K562 (cell line): ENCODE measurements around the gene TRAPPC4. TPM values are rescaled to one million over a fixed set of nuclear protein-coding genes. Genes with fewer than 3 reads are reported as not detected.

Source experiments
- ATAC-seq: fragments of 200-7000 bp; cut with Tn5 transposase; 3 replicates; pipeline ENCODE4 v1.9.1; 2020; ENCODE audit warnings: moderate library complexity
- BruUV-seq: library from RNA; stranded (reverse); fragments of 400-500 nt; replicated peaks from 2 replicates; lab custom pipeline; 2021; lab: Mats Ljungman, UMichigan
- CTCF ChIA-PET: fragments of 300-600 bp; formaldehyde crosslinking; extraction: SDS; loops from one replicate; lab custom pipeline; 2021; ENCODE audit warnings: low intra/inter-chr PET ratio; lab: Yijun Ruan, JAX
- POLR2A ChIA-PET: fragments of 300-600, 350-650 bp; sonication (Branson Sonifier 250); formaldehyde crosslinking; extraction: SDS; loops from one replicate; lab custom pipeline; 2021; ENCODE audit warnings: antibody characterized with exemption, inconsistent platforms; lab: Yijun Ruan, JAX
- DNase-seq, 4 experiments: peaks; one replicate each; pipeline versions ENCODE4 v3.0.0 to v3.0.0-alpha.2; 2011 to 2018; ENCODE audit warnings: low spot score in 3 of 4, mixed read lengths in 3 of 4; ENCODE audit errors: extremely low read depth in 1 of 4
- FAIRE-seq: peaks from 2 replicates; lab custom pipeline; 2011; peaks lifted over from hg19 to GRCh38; lab: Jason Lieb, UNC
- H2AFZ ChIP-seq: 2 replicates; pipeline ENCODE4 v1.6.0; 2011; ENCODE audit warnings: low read depth, low read length, control low read depth, inconsistent platforms
- H3K27ac ChIP-seq: fragments of 200-600 bp; 3 replicates; pipeline ENCODE4 v1.8.0; 2011; ENCODE audit warnings: low read depth, mild to moderate bottlenecking, control low read depth, inconsistent platforms, low read length, moderate library complexity, mixed read lengths; ENCODE audit errors: extremely low read depth
- H3K27me3 ChIP-seq, 2 experiments: fragments of 300-600 bp in 1 of 2; 2 replicates in 1 of 2; 3 replicates in 1 of 2; pipeline versions ENCODE4 v1.6.0 to v1.8.0; 2011; ENCODE audit warnings: inconsistent platforms in 2 of 2, low read length in 2 of 2, mild to moderate bottlenecking in 1 of 2, mixed read lengths in 1 of 2, moderate library complexity in 1 of 2; ENCODE audit not compliant: control insufficient read depth in 2 of 2, insufficient read depth in 2 of 2
- H3K36me3 ChIP-seq: fragments of 300-600 bp; 3 replicates; pipeline ENCODE4 v1.8.0; 2011; ENCODE audit warnings: mild to moderate bottlenecking, low read length, inconsistent platforms; ENCODE audit not compliant: control insufficient read depth, insufficient read depth
- H3K4me1 ChIP-seq, 2 experiments: fragments of 200-600 bp in 1 of 2; replicated peaks in 1 of 2; 2 replicates in 1 of 2; 3 replicates in 1 of 2; pipeline versions ENCODE4 v1.5.1 to v1.8.0; 2011; ENCODE audit warnings: inconsistent platforms in 2 of 2, low read length in 2 of 2, mild to moderate bottlenecking in 1 of 2, mixed read lengths in 1 of 2, moderate library complexity in 1 of 2; ENCODE audit not compliant: control insufficient read depth in 2 of 2, insufficient read depth in 2 of 2
- H3K4me2 ChIP-seq: 2 replicates; pipeline ENCODE4 v1.6.1; 2011; ENCODE audit warnings: low read length, control low read depth, inconsistent platforms, mixed read lengths; ENCODE audit not compliant: insufficient read depth
- H3K4me3 ChIP-seq: fragments of 200-600 bp; sonication (generic), shearing (Covaris generic); 2 replicates; pipeline ENCODE4 v1.5.1; 2016; ENCODE audit warnings: control low read depth, inconsistent platforms
- H3K79me2 ChIP-seq: fragments of 200-600 bp; 3 replicates; pipeline ENCODE4 v1.8.0; 2011; ENCODE audit warnings: low read length, inconsistent platforms; ENCODE audit not compliant: control insufficient read depth, insufficient read depth
- H3K9ac ChIP-seq, 2 experiments: 2 replicates each; pipeline versions ENCODE4 v1.6.0 to v1.6.1; 2011; ENCODE audit warnings: low read depth in 2 of 2, low read length in 2 of 2, control low read depth in 1 of 2, inconsistent platforms in 1 of 2, mild to moderate bottlenecking in 1 of 2, mixed read lengths in 1 of 2; ENCODE audit not compliant: insufficient read depth in 1 of 2
- H3K9me1 ChIP-seq: one replicate; pipeline ENCODE4 v1.6.0; 2011; ENCODE audit warnings: inconsistent platforms, mild to moderate bottlenecking, low read length, moderate library complexity; ENCODE audit not compliant: control insufficient read depth, insufficient read depth
- H3K9me3 ChIP-seq: replicated peaks from 2 replicates; pipeline ENCODE4 v1.5.1; 2011; ENCODE audit warnings: low read depth, low read length, inconsistent platforms; ENCODE audit not compliant: control insufficient read depth, insufficient read depth
- H4K20me1 ChIP-seq: replicated peaks from 2 replicates; pipeline ENCODE4 v1.6.1; 2011; ENCODE audit warnings: low read length, inconsistent platforms, mixed read lengths; ENCODE audit not compliant: control insufficient read depth, insufficient read depth
- ARNT ChIP-seq, 2 experiments: fragments of 450-650 bp; IDR thresholded peaks; 2 replicates each; pipeline ENCODE4 v1.6.1; 2016; ENCODE audit warnings: mild to moderate bottlenecking in 1 of 2
- EHMT2 ChIP-seq: fragments of 450-650 bp; IDR thresholded peaks from 2 replicates; pipeline ENCODE4 v1.6.1; 2018; ENCODE audit warnings: antibody characterized with exemption
- ETV5 ChIP-seq: sonication (generic); formaldehyde crosslinking; IDR thresholded peaks from 2 replicates; pipeline ENCODE4 v1.4.0; 2020; ENCODE audit warnings: low read depth, mild to moderate bottlenecking, missing genetic modification reagents
- NKRF ChIP-seq: fragments of 450-650 bp; IDR thresholded peaks from 2 replicates; pipeline ENCODE4 v1.6.1; 2016; ENCODE audit warnings: borderline replicate concordance
- NR1H2 ChIP-seq: sonication (generic); formaldehyde crosslinking; IDR thresholded peaks from 2 replicates; pipeline ENCODE4 v1.4.0; 2020; ENCODE audit warnings: mild to moderate bottlenecking, missing genetic modification reagents
- PML ChIP-seq: IDR thresholded peaks from 2 replicates; pipeline ENCODE4 v1.6.1; 2012; ENCODE audit warnings: low read length, inconsistent platforms
- POLR2G ChIP-seq: fragments of 200-400 bp; formaldehyde crosslinking; IDR thresholded peaks from 2 replicates; pipeline ENCODE4 v1.6.1; 2017; ENCODE audit warnings: low read depth, mild to moderate bottlenecking, antibody characterized with exemption, low read length, moderate library complexity
- RBFOX2 ChIP-seq: fragments of 200-400 bp; formaldehyde crosslinking; IDR thresholded peaks from 2 replicates; pipeline ENCODE4 v1.6.1; 2017; ENCODE audit warnings: low read depth, mild to moderate bottlenecking, low read length, moderate library complexity
- RNF2 ChIP-seq: sonication (generic); IDR thresholded peaks from 2 replicates; pipeline ENCODE4 v1.6.1; 2016
- TARDBP ChIP-seq: fragments of 450-650 bp; IDR thresholded peaks from 2 replicates; pipeline ENCODE4 v1.6.1; 2016
- TCF7L2 ChIP-seq: fragments of 150-350 bp; IDR thresholded peaks from 2 replicates; pipeline ENCODE4 v1.6.1; 2016; ENCODE audit warnings: low read depth, mild to moderate bottlenecking, low read length, moderate library complexity
- ZKSCAN1 ChIP-seq: fragments of 150-350 bp; IDR thresholded peaks from 2 replicates; pipeline ENCODE4 v1.6.1; 2016; ENCODE audit warnings: low read depth, low read length
- ZKSCAN8 ChIP-seq: fragments of 200-800 bp; sonication (Bioruptor generic); IDR thresholded peaks from 2 replicates; pipeline ENCODE4 v1.6.1; 2016; ENCODE audit warnings: missing genetic modification characterization, missing compliant biosample characterization
- ZNF146 ChIP-seq: IDR thresholded peaks from one replicate; pipeline ENCODE4 v1.6.1; 2018; ENCODE audit warnings: missing compliant biosample characterization; ENCODE audit not compliant: unreplicated experiment
- ZNF384 ChIP-seq: IDR thresholded peaks from 2 replicates; pipeline ENCODE4 v1.6.1; 2012; ENCODE audit warnings: low read depth, low read length, improper control_type of control experiment
- WGBS: fragments of 100-300 bp; shearing (Covaris generic); methylation state at CpG from one replicate; pipeline ENCODE4 v1.1.6; 2016; ENCODE audit warnings: low coverage, mixed read lengths; ENCODE audit not compliant: insufficient coverage; ENCODE audit errors: missing lambda C conversion rate; 5-methylcytosine and 5-hydroxymethylcytosine counted together
- in situ Hi-C: fragments of 300-500 bp; cut with MboI; formaldehyde crosslinking; loops from 4 replicates; pipeline ENCODE4 v1.15.0; 2018; ENCODE audit warnings: inconsistent platforms, mixed read lengths
- intact Hi-C: fragments of 100-400 bp; cut with micrococcal nuclease; formaldehyde crosslinking; loops from 2 replicates; pipeline ENCODE4 v1.14.2; 2022
- polyA plus RNA-seq, 8 experiments: library from polyadenylated mRNA; depleted of rRNA in 4 of 8; stranded (reverse) in 5 of 8; unstranded in 3 of 8; fragments of >200 nt; fragmentation: Nextera tagmentation in 2 of 8; fragmentation: Illumina TruSeq in 1 of 8; extraction: Ambion mirVana in 2 of 8; extraction: Trizol in 1 of 8; gene quantifications; 2 replicates each; pipeline versions ENCODE4 v1.2.1 to v1.2.3, GENCODE V29; 2011 to 2014; ENCODE audit warnings: inconsistent platforms in 1 of 8, missing spikeins in 1 of 8
- total RNA-seq, 7 experiments: library from RNA; depleted of rRNA in 6 of 7; stranded (reverse); fragments of >200 nt in 6 of 7; fragmentation: Illumina TruSeq in 2 of 7; extraction: Trizol in 2 of 7; gene quantifications; 2 replicates each; pipeline versions ENCODE4 v1.2.1 to v1.2.3, GENCODE V29; 2011 to 2021; ENCODE audit warnings: low replicate concordance in 1 of 7

TRAPPC4 gene
- total and polyA plus RNA-seq, 9 of the 15 experiments (the other 6 are each of a cell fraction or from before 2014, with no cell fraction given), result 121 to 524 (median 142) TPM

GRCh38 chr11:119052163-119052814 is 33.7 kb downstream of the TRAPPC4 start:
- in situ Hi-C loops (no loop called here), intact Hi-C loops (no loop called here)
- Histone ChIP-seq H3K79me2 (peaks cover 30% of the 10 kb centered on the region), H4K20me1 (no peaks in the 10 kb centered on the region), H3K27me3 (no peaks in the 10 kb centered on the region), H3K9ac (peak overlapping the region in 1 of 2 experiments; percentile 41; a peak in 1 of 4 replicates), H3K36me3 (peaks cover 85% of the 10 kb centered on the region), H3K27ac (no peak overlapping the region), H3K4me3 (no peak overlapping the region), H3K4me1 (peaks cover 13 to 15% of the 10 kb centered on the region in 2 experiments; a peak in 3 of 5 replicates), H3K4me2 (no peak overlapping the region), H3K9me1 (peaks cover 3% of the 10 kb centered on the region), H3K9me3 (no peaks in the 10 kb centered on the region), H2AFZ (no peak overlapping the region)
- WGBS, result 96% methylated on average over 22 of the region's 23 CpGs
- TF ChIP-seq PML, result 0 out of 2 replicates have a peak, but pooled peaks have one; percentile 12
- no peak for TF ChIP-seq ZKSCAN1
- peak; percentile 62 for TF ChIP-seq RBFOX2
- no peak for TF ChIP-seq NR1H2 (CRISPR knock-in tag)
- TF ChIP-seq RNF2, result no peak
- CTCF ChIA-PET, result no interaction called here
- POLR2A ChIA-PET, result interaction anchor here (0.6 to 8.8 kb wide), 2 partner anchors 8 to 57 kb away, joined by 3 to 132 read pairs; no protein-coding TSS in a partner anchor
- BruUV-seq, result no TSS peak
- ATAC-seq (no peak), DNase-seq (no peak), FAIRE-seq (no peak)

- FAIRE-seq, result no peak
- Histone ChIP-seq H3K36me3 (peaks cover 64% of the 10 kb centered on the region), H3K27ac (no peak overlapping the region), H4K20me1 (no peaks in the 10 kb centered on the region), H3K4me1 (peaks cover 18 to 21% of the 10 kb centered on the region in 2 experiments; a peak in 3 of 5 replicates), H3K4me3 (no peak overlapping the region), H2AFZ (no peak overlapping the region), H3K9me1 (no peaks in the 10 kb centered on the region), H3K9ac (peak overlapping the region in 1 of 2 experiments; percentile 29; a peak in 1 of 4 replicates), H3K9me3 (no peaks in the 10 kb centered on the region), H3K79me2 (peaks cover 38% of the 10 kb centered on the region), H3K27me3 (no peaks in the 10 kb centered on the region), H3K4me2 (no peak overlapping the region)
- ChIA-PET POLR2A (interaction anchor here (0.6 to 8.8 kb wide), 8 partner anchors 10 to 266 kb away, joined by 3 to 132 read pairs (median 8); partner anchors contain the start of gene VPS11), CTCF (no interaction called here)
- no peak for DNase-seq
- 95% methylated on average over 10 of the region's 10 CpGs for WGBS
- intact Hi-C loops (no loop called here), in situ Hi-C loops (no loop called here)
- ATAC-seq, result no peak
- BruUV-seq, result no TSS peak
- TF ChIP-seq ZNF384 (no peak), TARDBP (no peak), ZNF146 (CRISPR knock-in tag) (no peak), POLR2G (0 out of 2 replicates have a peak, but pooled peaks have one; percentile 36), TCF7L2 (no peak), EHMT2 (no peak), ARNT (IDR thresholded peaks at IDR 0.05) (no peak), NKRF (no peak), ZKSCAN8 (CRISPR knock-in tag) (no peak), ZKSCAN1 (no peak), RBFOX2 (peak; percentile 63), ETV5 (CRISPR knock-in tag) (no peak)
These were observed 35.9 kb downstream of the TRAPPC4 start for GRCh38 chr11:119054418-119054817.
